ENCODE data around the gene NRCAM.
"Not testable (repeated sequence)": the region's sequence is repeated elsewhere in the genome, so short reads cannot be mapped to it uniquely, and the experiment has no call there.

Gene NRCAM

GRCh38 chr7:108351729-108352131, 104.5 kb downstream of the NRCAM start:
- no peak overlapping the region for H3K4me3 ChIP-seq (ENCODE audit: low read depth, low read length)
- no peak overlapping the region for H3K9ac ChIP-seq (ENCODE audit: low read depth, low read length)
- no peaks in the 10 kb centered on the region for H3K36me3 ChIP-seq (ENCODE audit: control insufficient read depth, insufficient read depth, low read length)
- peaks cover 12% of the 10 kb centered on the region for H3K4me1 ChIP-seq (ENCODE audit: control insufficient read depth, insufficient read depth, low read length)
- no peaks in the 10 kb centered on the region for H3K9me3 ChIP-seq (ENCODE audit: control insufficient read depth, insufficient read depth, low read length)
- H3K27me3 ChIP-seq (ENCODE audit: control insufficient read depth, insufficient read depth, low read length) = no peaks in the 10 kb centered on the region

GRCh38 chr7:108348913-108349312, 107.3 kb downstream of the NRCAM start:
- Histone ChIP-seq H3K9ac (ENCODE audit: low read depth, low read length) (no peak overlapping the region), H3K4me1 (ENCODE audit: control insufficient read depth, insufficient read depth, low read length) (peaks cover 23% of the 10 kb centered on the region), H3K36me3 (ENCODE audit: control insufficient read depth, insufficient read depth, low read length) (no peaks in the 10 kb centered on the region), H3K4me3 (ENCODE audit: low read depth, low read length) (no peak overlapping the region), H3K9me3 (ENCODE audit: control insufficient read depth, insufficient read depth, low read length) (no peaks in the 10 kb centered on the region), H3K27me3 (ENCODE audit: control insufficient read depth, insufficient read depth, low read length) (no peaks in the 10 kb centered on the region)

- Histone ChIP-seq H3K9ac (ENCODE audit: low read depth, low read length) (no peak overlapping the region), H3K36me3 (ENCODE audit: control insufficient read depth, insufficient read depth, low read length) (no peaks in the 10 kb centered on the region), H3K4me3 (ENCODE audit: low read depth, low read length) (no peak overlapping the region), H3K9me3 (ENCODE audit: control insufficient read depth, insufficient read depth, low read length) (no peaks in the 10 kb centered on the region), H3K4me1 (ENCODE audit: control insufficient read depth, insufficient read depth, low read length) (peaks cover 23% of the 10 kb centered on the region), H3K27me3 (ENCODE audit: control insufficient read depth, insufficient read depth, low read length) (no peaks in the 10 kb centered on the region)
Measured at GRCh38 chr7:108347616-108348015, 108.6 kb downstream of the NRCAM start.

GRCh38 chr7:108345710-108346336, 110.4 kb downstream of the NRCAM start:
- Histone ChIP-seq H3K4me1 (ENCODE audit: control insufficient read depth, insufficient read depth, low read length) (peaks cover 23% of the 10 kb centered on the region), H3K9ac (ENCODE audit: low read depth, low read length) (no peak overlapping the region), H3K36me3 (ENCODE audit: control insufficient read depth, insufficient read depth, low read length) (no peaks in the 10 kb centered on the region), H3K27me3 (ENCODE audit: control insufficient read depth, insufficient read depth, low read length) (no peaks in the 10 kb centered on the region), H3K4me3 (ENCODE audit: low read depth, low read length) (no peak overlapping the region), H3K9me3 (ENCODE audit: control insufficient read depth, insufficient read depth, low read length) (no peaks in the 10 kb centered on the region)

GRCh38 chr7:108340856-108341411, 115.3 kb downstream of the NRCAM start:
- no peak overlapping the region for H3K9ac ChIP-seq (ENCODE audit: low read depth, low read length)
- no peaks in the 10 kb centered on the region for H3K27me3 ChIP-seq (ENCODE audit: control insufficient read depth, insufficient read depth, low read length)
- peaks cover 4% of the 10 kb centered on the region for H3K4me1 ChIP-seq (ENCODE audit: control insufficient read depth, insufficient read depth, low read length)
- H3K9me3 ChIP-seq (ENCODE audit: control insufficient read depth, insufficient read depth, low read length) = no peaks in the 10 kb centered on the region
- no peak overlapping the region for H3K4me3 ChIP-seq (ENCODE audit: low read depth, low read length)
- no peaks in the 10 kb centered on the region for H3K36me3 ChIP-seq (ENCODE audit: control insufficient read depth, insufficient read depth, low read length)

- H3K36me3 ChIP-seq (ENCODE audit: control insufficient read depth, insufficient read depth, low read length); H3K4me1 ChIP-seq (ENCODE audit: control insufficient read depth, insufficient read depth, low read length); H3K9ac ChIP-seq (ENCODE audit: low read depth, low read length); H3K27me3 ChIP-seq (ENCODE audit: control insufficient read depth, insufficient read depth, low read length); H3K9me3 ChIP-seq (ENCODE audit: control insufficient read depth, insufficient read depth, low read length); H3K4me3 ChIP-seq (ENCODE audit: low read depth, low read length): not testable (repeated sequence)
Measured at GRCh38 chr7:108340406-108340805, 115.8 kb downstream of the NRCAM start.

- no peak overlapping the region for H3K9ac ChIP-seq (ENCODE audit: low read depth, low read length)
- H3K4me1 ChIP-seq (ENCODE audit: control insufficient read depth, insufficient read depth, low read length) = no peaks in the 10 kb centered on the region
- no peak overlapping the region for H3K4me3 ChIP-seq (ENCODE audit: low read depth, low read length)
- H3K9me3 ChIP-seq (ENCODE audit: control insufficient read depth, insufficient read depth, low read length) = no peaks in the 10 kb centered on the region
- H3K36me3 ChIP-seq (ENCODE audit: control insufficient read depth, insufficient read depth, low read length) = no peaks in the 10 kb centered on the region
- H3K27me3 ChIP-seq (ENCODE audit: control insufficient read depth, insufficient read depth, low read length) = no peaks in the 10 kb centered on the region
Measured at GRCh38 chr7:108335269-108335918, 120.8 kb downstream of the NRCAM start.

GRCh38 chr7:108332937-108333336, 123.3 kb downstream of the NRCAM start:
- no peak overlapping the region for H3K9ac ChIP-seq (ENCODE audit: low read depth, low read length)
- H3K27me3 ChIP-seq (ENCODE audit: control insufficient read depth, insufficient read depth, low read length) = no peaks in the 10 kb centered on the region
- H3K4me1 ChIP-seq (ENCODE audit: control insufficient read depth, insufficient read depth, low read length) = peaks cover 23% of the 10 kb centered on the region
- H3K36me3 ChIP-seq (ENCODE audit: control insufficient read depth, insufficient read depth, low read length) = no peaks in the 10 kb centered on the region
- no peak overlapping the region for H3K4me3 ChIP-seq (ENCODE audit: low read depth, low read length)
- no peaks in the 10 kb centered on the region for H3K9me3 ChIP-seq (ENCODE audit: control insufficient read depth, insufficient read depth, low read length)

- Histone ChIP-seq H3K4me1 (ENCODE audit: control insufficient read depth, insufficient read depth, low read length) (peaks cover 32% of the 10 kb centered on the region), H3K4me3 (ENCODE audit: low read depth, low read length) (no peak overlapping the region), H3K9ac (ENCODE audit: low read depth, low read length) (no peak overlapping the region), H3K36me3 (ENCODE audit: control insufficient read depth, insufficient read depth, low read length) (no peaks in the 10 kb centered on the region), H3K9me3 (ENCODE audit: control insufficient read depth, insufficient read depth, low read length) (no peaks in the 10 kb centered on the region), H3K27me3 (ENCODE audit: control insufficient read depth, insufficient read depth, low read length) (no peaks in the 10 kb centered on the region)
Measured at GRCh38 chr7:108331971-108332370, 124.3 kb downstream of the NRCAM start.

- Histone ChIP-seq H3K36me3 (ENCODE audit: control insufficient read depth, insufficient read depth, low read length) (no peaks in the 10 kb centered on the region), H3K27me3 (ENCODE audit: control insufficient read depth, insufficient read depth, low read length) (no peaks in the 10 kb centered on the region), H3K4me3 (ENCODE audit: low read depth, low read length) (no peak overlapping the region), H3K4me1 (ENCODE audit: control insufficient read depth, insufficient read depth, low read length) (peaks cover 34% of the 10 kb centered on the region), H3K9ac (ENCODE audit: low read depth, low read length) (no peak overlapping the region), H3K9me3 (ENCODE audit: control insufficient read depth, insufficient read depth, low read length) (no peaks in the 10 kb centered on the region)
Measured at GRCh38 chr7:108330227-108330626, 126.0 kb downstream of the NRCAM start.

GRCh38 chr7:108329514-108329913, 126.7 kb downstream of the NRCAM start:
- no peak overlapping the region for H3K9ac ChIP-seq (ENCODE audit: low read depth, low read length)
- H3K4me3 ChIP-seq (ENCODE audit: low read depth, low read length) = no peak overlapping the region
- peaks cover 34% of the 10 kb centered on the region for H3K4me1 ChIP-seq (ENCODE audit: control insufficient read depth, insufficient read depth, low read length)
- H3K36me3 ChIP-seq (ENCODE audit: control insufficient read depth, insufficient read depth, low read length) = no peaks in the 10 kb centered on the region
- no peaks in the 10 kb centered on the region for H3K9me3 ChIP-seq (ENCODE audit: control insufficient read depth, insufficient read depth, low read length)
- H3K27me3 ChIP-seq (ENCODE audit: control insufficient read depth, insufficient read depth, low read length) = no peaks in the 10 kb centered on the region

- Histone ChIP-seq H3K4me3 (ENCODE audit: low read depth, low read length) (no peak overlapping the region), H3K4me1 (ENCODE audit: control insufficient read depth, insufficient read depth, low read length) (peaks cover 37% of the 10 kb centered on the region), H3K9ac (ENCODE audit: low read depth, low read length) (no peak overlapping the region), H3K36me3 (ENCODE audit: control insufficient read depth, insufficient read depth, low read length) (no peaks in the 10 kb centered on the region), H3K9me3 (ENCODE audit: control insufficient read depth, insufficient read depth, low read length) (no peaks in the 10 kb centered on the region), H3K27me3 (ENCODE audit: control insufficient read depth, insufficient read depth, low read length) (no peaks in the 10 kb centered on the region)
Measured at GRCh38 chr7:108328174-108328651, 128.0 kb downstream of the NRCAM start.

Measured in iPS-15b (cell line).